SW 1271 (cell line): ENCODE measurements around the gene TTC34.

Experiments
- DNase-seq, 2 experiments: peaks; one replicate each; lab custom pipeline; 2025; lab: John Stamatoyannopoulos, UW

TTC34 gene

GRCh38 chr1:2602866-2603520 lies 198.5 kb downstream of the TTC34 start:
- no peak for DNase-seq

- DNase-seq = no peak
Measured at GRCh38 chr1:2602311-2602835, 199.1 kb downstream of the TTC34 start.

- DNase-seq = no peak
Measured at GRCh38 chr1:2601721-2602303, 199.7 kb downstream of the TTC34 start.

GRCh38 chr1:2598329-2598931 lies 203.1 kb downstream of the TTC34 start:
- DNase-seq = no peak

GRCh38 chr1:2597441-2598328 lies 203.8 kb downstream of the TTC34 start:
- DNase-seq = no peak

GRCh38 chr1:2596530-2597333 lies 204.8 kb downstream of the TTC34 start:
- DNase-seq = no peak

- DNase-seq = no peak
Measured at GRCh38 chr1:2595812-2596529, 205.5 kb downstream of the TTC34 start.

- DNase-seq = no peak
Measured at GRCh38 chr1:2595261-2595811, 206.2 kb downstream of the TTC34 start.

GRCh38 chr1:2594641-2595131 lies 206.8 kb downstream of the TTC34 start:
- DNase-seq = no peak

GRCh38 chr1:2594001-2594640 lies 207.4 kb downstream of the TTC34 start:
- DNase-seq = no peak

GRCh38 chr1:2593251-2593878 lies 208.1 kb downstream of the TTC34 start:
- no peak for DNase-seq

- no peak for DNase-seq
Measured at GRCh38 chr1:2592672-2593071, 208.8 kb downstream of the TTC34 start.

GRCh38 chr1:2591581-2592261 lies 209.8 kb downstream of the TTC34 start:
- no peak for DNase-seq

- DNase-seq = no peak
Measured at GRCh38 chr1:2591233-2591580, 210.3 kb downstream of the TTC34 start.

GRCh38 chr1:2590233-2591141 lies 211.0 kb downstream of the TTC34 start:
- no peak for DNase-seq

GRCh38 chr1:2589431-2590232 lies 211.9 kb downstream of the TTC34 start:
- DNase-seq = no peak
